Parathyroid adenoma (tissue), 2 donors: Measurements from ENCODE around the gene RNF149.

Source experiments
- H2AFZ ChIP-seq: fragments of 300-600 bp; sonication (generic); one replicate; pipeline ENCODE4 v1.7.0; 2017; ENCODE audit warnings: antibody characterized with exemption, mild to moderate bottlenecking
- H3K27ac ChIP-seq: fragments of 300-600 bp; sonication (generic); one replicate; pipeline ENCODE4 v1.7.0; 2017
- H3K27me3 ChIP-seq: fragments of 300-600 bp; sonication (generic); one replicate; pipeline ENCODE4 v1.7.0; 2017; ENCODE audit warnings: low read length; ENCODE audit not compliant: control insufficient read depth, insufficient read depth
- H3K36me3 ChIP-seq: fragments of 300-600 bp; sonication (generic); one replicate; pipeline ENCODE4 v1.7.0; 2017; ENCODE audit warnings: low read length; ENCODE audit not compliant: control insufficient read depth, insufficient read depth
- H3K4me1 ChIP-seq: fragments of 300-600 bp; sonication (generic); one replicate; pipeline ENCODE4 v1.7.0; 2017; ENCODE audit warnings: control low read depth
- H3K4me2 ChIP-seq: fragments of 300-600 bp; sonication (generic); one replicate; pipeline ENCODE4 v1.7.0; 2017; ENCODE audit warnings: low read length
- H3K4me3 ChIP-seq: fragments of 300-600 bp; sonication (generic); one replicate; pipeline ENCODE4 v1.7.0; 2017; ENCODE audit warnings: low read depth, low read length
- H3K79me2 ChIP-seq: fragments of 300-600 bp; sonication (generic); one replicate; pipeline ENCODE4 v1.7.0; 2017; ENCODE audit warnings: control low read depth
- H3K9ac ChIP-seq: fragments of 300-600 bp; sonication (generic); one replicate; pipeline ENCODE4 v1.7.0; 2017; ENCODE audit warnings: mild to moderate bottlenecking
- H3K9me3 ChIP-seq: fragments of 300-600 bp; sonication (generic); one replicate; pipeline ENCODE4 v1.7.0; 2017; ENCODE audit warnings: low read length; ENCODE audit not compliant: control insufficient read depth
- TF ChIP-seq, protein P1 (sequence below): fragments of 300-600 bp; sonication (generic); IDR thresholded peaks from one replicate; pipeline ENCODE4 v1.7.0; 2017; ENCODE audit warnings: antibody characterized with exemption, mild to moderate bottlenecking
- donor health status: primary hyperparathyroidism.

The RNF149 gene

DNA sequence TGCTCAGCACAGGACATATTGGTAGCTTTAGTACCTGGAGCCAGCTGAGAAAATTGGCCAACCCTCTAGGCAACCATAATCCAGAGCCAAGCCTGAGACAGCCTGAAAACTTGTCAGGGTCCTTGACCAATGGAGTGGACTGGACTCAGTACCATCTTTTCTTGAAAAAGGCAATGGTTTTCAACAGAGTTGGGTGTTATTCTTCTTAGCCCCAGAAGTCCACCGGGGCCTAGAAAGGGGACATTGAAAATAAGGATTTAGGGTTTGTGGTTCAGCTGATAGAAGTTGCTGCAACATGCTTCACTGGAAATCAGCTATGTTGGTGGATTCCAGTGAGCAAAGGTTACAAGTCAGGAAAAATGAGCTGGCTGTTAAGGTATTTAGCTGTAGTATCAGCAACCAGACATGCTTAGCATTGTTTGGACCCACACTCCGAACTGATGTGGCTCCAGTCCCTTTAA, 77.9 kb downstream of the RNF149 start:
- H2AFZ ChIP-seq = no peak overlapping the region
- H3K79me2 ChIP-seq = no peaks in the 10 kb centered on the region
- no peaks in the 10 kb centered on the region for H3K36me3 ChIP-seq
- TF ChIP-seq, protein P1, sequence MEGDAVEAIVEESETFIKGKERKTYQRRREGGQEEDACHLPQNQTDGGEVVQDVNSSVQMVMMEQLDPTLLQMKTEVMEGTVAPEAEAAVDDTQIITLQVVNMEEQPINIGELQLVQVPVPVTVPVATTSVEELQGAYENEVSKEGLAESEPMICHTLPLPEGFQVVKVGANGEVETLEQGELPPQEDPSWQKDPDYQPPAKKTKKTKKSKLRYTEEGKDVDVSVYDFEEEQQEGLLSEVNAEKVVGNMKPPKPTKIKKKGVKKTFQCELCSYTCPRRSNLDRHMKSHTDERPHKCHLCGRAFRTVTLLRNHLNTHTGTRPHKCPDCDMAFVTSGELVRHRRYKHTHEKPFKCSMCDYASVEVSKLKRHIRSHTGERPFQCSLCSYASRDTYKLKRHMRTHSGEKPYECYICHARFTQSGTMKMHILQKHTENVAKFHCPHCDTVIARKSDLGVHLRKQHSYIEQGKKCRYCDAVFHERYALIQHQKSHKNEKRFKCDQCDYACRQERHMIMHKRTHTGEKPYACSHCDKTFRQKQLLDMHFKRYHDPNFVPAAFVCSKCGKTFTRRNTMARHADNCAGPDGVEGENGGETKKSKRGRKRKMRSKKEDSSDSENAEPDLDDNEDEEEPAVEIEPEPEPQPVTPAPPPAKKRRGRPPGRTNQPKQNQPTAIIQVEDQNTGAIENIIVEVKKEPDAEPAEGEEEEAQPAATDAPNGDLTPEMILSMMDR = no peak
- no peak overlapping the region for H3K9ac ChIP-seq
- peaks cover 6% of the 10 kb centered on the region for H3K4me1 ChIP-seq
- no peak overlapping the region for H3K27ac ChIP-seq
- no peaks in the 10 kb centered on the region for H3K27me3 ChIP-seq
- H3K9me3 ChIP-seq = no peaks in the 10 kb centered on the region
- peak overlapping the region; percentile 1 for H3K4me2 ChIP-seq
- no peak overlapping the region for H3K4me3 ChIP-seq
